PFSK-1 (cell line): ENCODE data around the gene SNRNP48.

Source experiments
- FOXP2 ChIP-seq: optimal IDR thresholded peaks from 2 replicates; pipeline ENCODE3; 2011; ENCODE audit warnings: borderline replicate concordance, control low read depth, inconsistent platforms; ENCODE audit not compliant: insufficient read depth; ENCODE audit errors: extremely low read length, extremely low read depth
- POLR2AphosphoS5 ChIP-seq: IDR thresholded peaks from 2 replicates; pipeline ENCODE4 v1.6.1; 2012; ENCODE audit warnings: low read depth, mild to moderate bottlenecking, control low read depth, low read length, moderate library complexity
- REST ChIP-seq, 2 experiments: IDR thresholded peaks; 2 replicates each; pipeline versions ENCODE4 v1.6.1 to v1.8.0; 2011 to 2012; ENCODE audit warnings: low read depth in 2 of 2, low read length in 2 of 2, control low read depth in 1 of 2, inconsistent platforms in 1 of 2, mild to moderate bottlenecking in 1 of 2, moderate library complexity in 1 of 2; ENCODE audit not compliant: insufficient read depth in 1 of 2
- SIN3A ChIP-seq: IDR thresholded peaks from 2 replicates; pipeline ENCODE4 v1.6.1; 2012; ENCODE audit warnings: mild to moderate bottlenecking, low read length, moderate library complexity, borderline replicate concordance; ENCODE audit not compliant: insufficient read depth
- TAF1 ChIP-seq: IDR thresholded peaks from 2 replicates; pipeline ENCODE4 v1.6.1; 2012; ENCODE audit warnings: low read length, control low read depth, borderline replicate concordance; ENCODE audit not compliant: insufficient read depth

Gene SNRNP48

GRCh38 chr6:7546383-7546782 is 43.6 kb upstream of the SNRNP48 start:
- TF ChIP-seq POLR2AphosphoS5 (no peak), FOXP2 (no peak), TAF1 (no peak), SIN3A (no peak), REST (IDR thresholded peaks at IDR 0.05; ENCODE audit: insufficient read depth in 1 of 2, low read depth in 2 of 2, low read length in 2 of 2) (no peak)

DNA sequence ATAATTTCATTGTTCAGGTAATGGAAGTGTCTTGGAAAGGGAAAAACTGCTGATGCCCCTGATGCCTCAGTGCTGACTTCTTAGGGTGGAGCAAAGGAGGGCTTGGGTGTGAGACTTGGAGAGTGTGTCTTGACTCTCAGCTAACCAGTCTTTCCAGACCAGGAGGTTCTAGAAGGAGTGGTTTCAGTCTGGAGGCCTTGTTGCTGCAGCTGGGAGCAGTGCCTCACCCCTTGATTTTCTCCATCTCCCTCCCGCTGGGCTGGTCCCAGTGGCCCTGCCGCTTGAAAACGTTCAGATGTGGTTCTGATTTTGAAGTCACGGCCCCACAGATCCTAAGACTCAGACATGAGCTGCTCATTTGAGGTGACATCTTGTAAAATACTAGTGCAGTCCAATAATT is 43.1 kb upstream of the SNRNP48 start:
- TF ChIP-seq FOXP2 = no peak
- no peak for TF ChIP-seq TAF1
- TF ChIP-seq SIN3A = no peak
- no peak for TF ChIP-seq REST (IDR thresholded peaks at IDR 0.05; ENCODE audit: insufficient read depth in 1 of 2, low read depth in 2 of 2, low read length in 2 of 2)
- TF ChIP-seq POLR2AphosphoS5 = no peak

DNA sequence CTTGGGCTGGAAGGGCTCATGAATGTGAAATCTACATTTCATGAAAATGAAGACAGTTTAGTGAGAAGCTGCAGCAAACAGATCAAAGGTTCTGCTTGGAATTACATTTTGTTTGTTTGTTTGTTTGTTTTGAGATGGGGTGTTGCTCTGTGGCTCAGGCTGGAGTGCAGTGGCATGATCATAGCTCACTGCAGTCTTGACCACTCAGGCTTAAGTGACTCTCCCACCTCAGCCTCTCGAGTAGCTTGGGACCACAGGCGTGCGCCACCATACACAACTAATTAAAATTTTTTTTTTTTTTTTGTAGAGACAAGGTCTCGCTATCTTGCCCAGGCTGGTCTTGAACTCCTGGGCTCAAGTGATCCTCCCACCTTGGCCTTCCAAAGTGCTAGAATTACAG is 42.7 kb upstream of the SNRNP48 start:
- TF ChIP-seq REST (IDR thresholded peaks at IDR 0.05; ENCODE audit: insufficient read depth in 1 of 2, low read depth in 2 of 2, low read length in 2 of 2) (no peak), POLR2AphosphoS5 (no peak), TAF1 (no peak), FOXP2 (no peak), SIN3A (no peak)

GRCh38 chr6:7550433-7550801 is 39.6 kb upstream of the SNRNP48 start:
- TF ChIP-seq SIN3A = no peak

- TF ChIP-seq POLR2AphosphoS5 = no peak
- TF ChIP-seq REST (IDR thresholded peaks at IDR 0.05; ENCODE audit: insufficient read depth in 1 of 2, low read depth in 2 of 2, low read length in 2 of 2) = no peak
- no peak for TF ChIP-seq SIN3A
- no peak for TF ChIP-seq FOXP2
- TF ChIP-seq TAF1 = no peak
Measured at GRCh38 chr6:7554533-7555275, 35.3 kb upstream of the SNRNP48 start.
